Keratinocyte (primary cell): ENCODE results near the gene CCDC167. TPM values are rescaled to one million over a fixed set of nuclear protein-coding genes. Genes with fewer than 3 reads are reported as not detected.

Experiments
- DNase-seq: peaks from one replicate; pipeline ENCODE4 v3.0.0-alpha.2; 2011; ENCODE audit warnings: low read depth, missing footprints, low spot score
- FAIRE-seq: peaks from 2 replicates; lab custom pipeline; 2011; peaks lifted over from hg19 to GRCh38; lab: Jason Lieb, UNC
- H2AFZ ChIP-seq: 2 replicates; pipeline ENCODE4 v1.6.0; 2012; ENCODE audit warnings: low read length, control low read depth, inconsistent platforms; ENCODE audit not compliant: control insufficient read depth
- H3K27ac ChIP-seq: 2 replicates; pipeline ENCODE4 v1.5.1; 2011; ENCODE audit warnings: low read length; ENCODE audit not compliant: control insufficient read depth, insufficient read depth
- H3K27me3 ChIP-seq: 3 replicates; pipeline ENCODE4 v1.6.0; 2011; ENCODE audit warnings: low read length; ENCODE audit not compliant: control insufficient read depth, insufficient read depth; ENCODE audit errors: extremely low read depth
- H3K36me3 ChIP-seq, 2 experiments: 2 replicates in 1 of 2; 3 replicates in 1 of 2; pipeline ENCODE4 v1.5.1; 2011; ENCODE audit warnings: low read length in 2 of 2, mild to moderate bottlenecking in 1 of 2; ENCODE audit not compliant: control insufficient read depth in 2 of 2, insufficient read depth in 2 of 2; ENCODE audit errors: extremely low read depth in 1 of 2
- H3K4me1 ChIP-seq: 3 replicates; pipeline ENCODE4 v1.5.1; 2011; ENCODE audit warnings: low read length; ENCODE audit not compliant: control insufficient read depth, insufficient read depth; ENCODE audit errors: extremely low read depth
- H3K4me2 ChIP-seq: 3 replicates; pipeline ENCODE4 v1.6.0; 2011; ENCODE audit warnings: low read depth, low read length; ENCODE audit not compliant: control insufficient read depth, insufficient read depth; ENCODE audit errors: extremely low read depth
- H3K4me3 ChIP-seq, 3 experiments: fragments of 200-600 bp in 1 of 3; sonication (generic) in 1 of 3; 2 replicates in 2 of 3; 3 replicates in 1 of 3; pipeline ENCODE4 v1.5.1; 2011 to 2016; ENCODE audit warnings: low read length in 3 of 3, mild to moderate bottlenecking in 3 of 3, control low read depth in 2 of 3, inconsistent platforms in 1 of 3, low read depth in 1 of 3, mixed read lengths in 1 of 3, mixed run types in 1 of 3, moderate library complexity in 1 of 3; ENCODE audit not compliant: control insufficient read depth in 2 of 3, insufficient read depth in 2 of 3; ENCODE audit errors: extremely low read depth in 1 of 3
- H3K79me2 ChIP-seq: 2 replicates; pipeline ENCODE4 v1.6.0; 2012; ENCODE audit warnings: low read length; ENCODE audit not compliant: control insufficient read depth, insufficient read depth
- H3K9ac ChIP-seq: 3 replicates; pipeline ENCODE4 v1.6.0; 2011; ENCODE audit warnings: low read length; ENCODE audit not compliant: control insufficient read depth, insufficient read depth; ENCODE audit errors: extremely low read depth
- H3K9me1 ChIP-seq: 3 replicates; pipeline ENCODE4 v1.6.0; 2011; ENCODE audit warnings: low read length; ENCODE audit not compliant: control insufficient read depth, insufficient read depth; ENCODE audit errors: extremely low read depth
- H3K9me3 ChIP-seq: 2 replicates; pipeline ENCODE4 v1.5.1; 2012; ENCODE audit warnings: low read depth, low read length; ENCODE audit not compliant: control insufficient read depth
- H4K20me1 ChIP-seq: 3 replicates; pipeline ENCODE4 v1.6.0; 2011; ENCODE audit warnings: low read length; ENCODE audit not compliant: control insufficient read depth, insufficient read depth; ENCODE audit errors: extremely low read depth
- EZH2 ChIP-seq: IDR thresholded peaks from one replicate; pipeline ENCODE4 v1.6.1; 2012; ENCODE audit warnings: inconsistent platforms, mild to moderate bottlenecking, low read length, moderate library complexity
- dilution Hi-C: fragments of 300-500 bp; cut with MboI; formaldehyde crosslinking; loops from one replicate; pipeline ENCODE4 v1.7.0; 2020; ENCODE audit warnings: low sequenced_read_pairs; ENCODE audit not compliant: extremely low pct_ligation_motif_present
- polyA plus RNA-seq, 5 experiments: library from polyadenylated mRNA; depleted of rRNA in 3 of 5; stranded (reverse) in 3 of 5; stranded (forward) in 1 of 5; unstranded in 1 of 5; fragments of >200 nt; gene quantifications; 1 replicate in 1 of 5; 2 replicates in 3 of 5; 3 replicates in 1 of 5; pipeline versions ENCODE4 v1.2.1 to v1.2.3, GENCODE V29; 2011 to 2012; ENCODE audit warnings: missing spikeins in 2 of 5, low read depth in 1 of 5, low replicate concordance in 1 of 5
- TF ChIP-seq, protein P1 (sequence below), 3 experiments: IDR thresholded peaks in 1 of 3; conservative IDR thresholded peaks in 1 of 3; optimal IDR thresholded peaks in 1 of 3; 2 replicates in 2 of 3; 3 replicates in 1 of 3; pipeline versions ENCODE3 to v1.5.1; 2011; ENCODE audit warnings: low read length in 3 of 3, mild to moderate bottlenecking in 3 of 3, moderate library complexity in 2 of 3, control low read depth in 1 of 3, inconsistent platforms in 1 of 3; ENCODE audit not compliant: insufficient read depth in 2 of 3; ENCODE audit errors: extremely low read depth in 1 of 3

CCDC167 gene
- polyA plus RNA-seq, 1 donor (not counting 4 experiments of a cell fraction or from before 2014, with no cell fraction given) = 39.8 TPM

DNA sequence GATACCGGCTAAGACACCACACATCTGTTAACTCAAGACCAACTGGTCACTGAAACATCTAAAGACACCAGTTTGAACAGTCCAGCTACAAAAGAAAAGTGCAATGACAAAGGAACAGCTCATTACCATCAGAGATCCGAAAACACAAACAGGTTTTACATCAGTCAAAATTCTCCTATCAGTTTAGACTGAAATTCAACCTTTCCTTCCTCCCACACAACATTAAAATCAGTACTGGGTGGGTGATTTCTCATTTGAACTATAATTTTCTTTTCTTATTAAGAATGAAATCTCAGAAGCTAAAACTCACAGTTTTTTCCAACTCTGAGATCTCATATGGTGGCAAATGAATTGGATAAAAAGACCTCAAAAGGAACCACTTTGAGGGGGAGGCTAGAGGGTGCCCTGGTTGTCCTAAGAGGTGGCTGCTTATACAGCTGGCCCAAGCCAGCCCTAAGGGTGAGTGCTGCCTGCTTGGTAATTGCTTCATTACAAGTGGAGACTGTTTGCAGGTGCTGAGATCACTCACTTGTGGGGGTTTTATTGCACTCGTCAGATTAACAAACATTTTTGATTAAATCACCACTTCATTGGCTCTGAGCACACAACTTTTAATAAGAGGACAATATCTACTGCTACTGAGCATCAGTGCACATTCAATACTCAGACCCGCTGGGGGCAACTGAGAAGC lies 4.3 kb downstream of the CCDC167 start:
- Histone ChIP-seq H3K4me1 (peaks cover 10% of the 10 kb centered on the region), H3K9ac (no peak overlapping the region), H3K9me3 (no peaks in the 10 kb centered on the region), H2AFZ (no peak overlapping the region), H3K4me3 (no peak overlapping the region), H3K27ac (no peak overlapping the region), H3K9me1 (no peaks in the 10 kb centered on the region), H3K4me2 (no peak overlapping the region), H3K79me2 (no peaks in the 10 kb centered on the region), H4K20me1 (no peaks in the 10 kb centered on the region), H3K27me3 (no peaks in the 10 kb centered on the region), H3K36me3 (no peaks in the 10 kb centered on the region)
- TF ChIP-seq, protein P1, sequence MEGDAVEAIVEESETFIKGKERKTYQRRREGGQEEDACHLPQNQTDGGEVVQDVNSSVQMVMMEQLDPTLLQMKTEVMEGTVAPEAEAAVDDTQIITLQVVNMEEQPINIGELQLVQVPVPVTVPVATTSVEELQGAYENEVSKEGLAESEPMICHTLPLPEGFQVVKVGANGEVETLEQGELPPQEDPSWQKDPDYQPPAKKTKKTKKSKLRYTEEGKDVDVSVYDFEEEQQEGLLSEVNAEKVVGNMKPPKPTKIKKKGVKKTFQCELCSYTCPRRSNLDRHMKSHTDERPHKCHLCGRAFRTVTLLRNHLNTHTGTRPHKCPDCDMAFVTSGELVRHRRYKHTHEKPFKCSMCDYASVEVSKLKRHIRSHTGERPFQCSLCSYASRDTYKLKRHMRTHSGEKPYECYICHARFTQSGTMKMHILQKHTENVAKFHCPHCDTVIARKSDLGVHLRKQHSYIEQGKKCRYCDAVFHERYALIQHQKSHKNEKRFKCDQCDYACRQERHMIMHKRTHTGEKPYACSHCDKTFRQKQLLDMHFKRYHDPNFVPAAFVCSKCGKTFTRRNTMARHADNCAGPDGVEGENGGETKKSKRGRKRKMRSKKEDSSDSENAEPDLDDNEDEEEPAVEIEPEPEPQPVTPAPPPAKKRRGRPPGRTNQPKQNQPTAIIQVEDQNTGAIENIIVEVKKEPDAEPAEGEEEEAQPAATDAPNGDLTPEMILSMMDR (optimal IDR thresholded peaks at IDR 0.05 in 1 of 3, IDR thresholded peaks at IDR 0.05 in 1 of 3, conservative IDR thresholded peaks at IDR 0.05 in 1 of 3; ENCODE audit: extremely low read depth in 1 of 3, insufficient read depth in 2 of 3, low read length in 3 of 3) = no peak
- TF ChIP-seq EZH2 = no peak
- FAIRE-seq (no peak), DNase-seq (no peak)
- dilution Hi-C loops = no loop called here

DNA sequence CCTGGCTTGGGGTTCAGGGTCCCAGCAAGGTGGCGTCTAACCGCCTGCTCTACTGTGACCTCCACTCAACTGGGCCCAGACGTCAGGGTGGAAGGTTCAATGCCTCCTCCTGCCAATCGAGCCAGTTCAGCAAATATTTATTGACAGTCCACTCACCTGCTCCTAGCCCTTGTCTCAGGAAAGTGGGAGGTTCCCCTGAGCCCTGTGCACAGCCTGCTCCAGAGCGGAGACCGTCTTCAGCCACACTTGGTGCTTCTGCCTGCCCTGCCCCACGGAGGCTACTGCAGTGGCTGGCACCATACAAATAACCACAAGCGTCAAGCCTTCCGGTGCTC lies 6.1 kb downstream of the CCDC167 start:
- Histone ChIP-seq H3K36me3 (no peaks in the 10 kb centered on the region), H2AFZ (no peak overlapping the region), H3K9me1 (no peaks in the 10 kb centered on the region), H3K4me1 (no peaks in the 10 kb centered on the region), H3K27me3 (no peaks in the 10 kb centered on the region), H3K4me3 (no peak overlapping the region), H4K20me1 (no peaks in the 10 kb centered on the region), H3K79me2 (no peaks in the 10 kb centered on the region), H3K4me2 (no peak overlapping the region), H3K27ac (no peak overlapping the region), H3K9ac (no peak overlapping the region), H3K9me3 (no peaks in the 10 kb centered on the region)
- TF ChIP-seq, protein P1 (optimal IDR thresholded peaks at IDR 0.05 in 1 of 3, IDR thresholded peaks at IDR 0.05 in 1 of 3, conservative IDR thresholded peaks at IDR 0.05 in 1 of 3; ENCODE audit: extremely low read depth in 1 of 3, insufficient read depth in 2 of 3, low read length in 3 of 3) = no peak
- no peak for TF ChIP-seq EZH2
- FAIRE-seq (no peak), DNase-seq (no peak)
- dilution Hi-C loops = no loop called here
